Measurements from ENCODE around the gene RBFA. TPM values are rescaled to one million over a fixed set of nuclear protein-coding genes. Genes with fewer than 3 reads are reported as not detected.

The RBFA gene
- total and polyA plus RNA-seq, 2 of the 13 experiments (the other 11 are each of a cell fraction or from before 2014, with no cell fraction given), result 29.7 to 42.4 TPM

GRCh38 chr18:80076379-80076778 lies 42.1 kb downstream of the RBFA start:
- no peak overlapping the region for H3K4me3 ChIP-seq (replicated peaks in 1 of 3; ENCODE audit: insufficient read depth in 1 of 3, low read depth in 2 of 3, low read length in 3 of 3)
- no peak overlapping the region for H3K9ac ChIP-seq (ENCODE audit: insufficient read depth, low read depth, low read length)
- H2AFZ ChIP-seq (ENCODE audit: low read length), result no peak overlapping the region
- no peaks in the 10 kb centered on the region for H3K9me3 ChIP-seq (ENCODE audit: low read length)
- no peak for DNase-seq (ENCODE audit: low spot score)
- intact Hi-C loops (cut with micrococcal nuclease; ENCODE audit: unreplicated experiment), result no loop called here
- BruUV-seq (replicated peaks), result no TSS peak
- in situ Hi-C loops (cut with HindIII; ENCODE audit: extremely low pct_ligation_motif_present, low pct_unique_long_range_greater_than_20kb), result no loop called here
- no peak for ATAC-seq
- no peak for FAIRE-seq
- H3K36me3 ChIP-seq (replicated peaks in 1 of 2; ENCODE audit: control insufficient read depth in 1 of 2, insufficient read depth in 2 of 2, low read length in 2 of 2), result no peaks in the 10 kb centered on the region
- no peak overlapping the region for H3K4me2 ChIP-seq (ENCODE audit: low read depth, low read length)
- TF ChIP-seq ZNF264 (CRISPR knock-in tag; IDR thresholded peaks at IDR 0.05) (no peak), ERF (CRISPR knock-in tag; IDR thresholded peaks at IDR 0.05) (no peak), SIN3B (IDR thresholded peaks at IDR 0.05; ENCODE audit: low read length) (no peak), DR1 (CRISPR knock-in tag; IDR thresholded peaks at IDR 0.05) (no peak), PCBP1 (IDR thresholded peaks at IDR 0.05; ENCODE audit: borderline replicate concordance, low read depth, low read length) (no peak), ZNF569 (CRISPR knock-in tag; IDR thresholded peaks at IDR 0.05; ENCODE audit: borderline replicate concordance) (no peak), JUND (CRISPR knock-in tag; IDR thresholded peaks at IDR 0.05) (no peak), ZNF530 (CRISPR knock-in tag; IDR thresholded peaks at IDR 0.05; ENCODE audit: low read depth) (no peak), RARA (CRISPR knock-in tag; IDR thresholded peaks at IDR 0.05) (no peak), SNRNP70 (IDR thresholded peaks at IDR 0.05; ENCODE audit: low read depth, low read length) (no peak), ZHX1 (CRISPR knock-in tag; IDR thresholded peaks at IDR 0.05; ENCODE audit: low read depth) (no peak), ZNF572 (CRISPR knock-in tag; IDR thresholded peaks at IDR 0.05) (no peak), SAP130 (CRISPR knock-in tag; IDR thresholded peaks at IDR 0.05; ENCODE audit: low read depth) (no peak)
- TF ChIP-seq, protein P1, sequence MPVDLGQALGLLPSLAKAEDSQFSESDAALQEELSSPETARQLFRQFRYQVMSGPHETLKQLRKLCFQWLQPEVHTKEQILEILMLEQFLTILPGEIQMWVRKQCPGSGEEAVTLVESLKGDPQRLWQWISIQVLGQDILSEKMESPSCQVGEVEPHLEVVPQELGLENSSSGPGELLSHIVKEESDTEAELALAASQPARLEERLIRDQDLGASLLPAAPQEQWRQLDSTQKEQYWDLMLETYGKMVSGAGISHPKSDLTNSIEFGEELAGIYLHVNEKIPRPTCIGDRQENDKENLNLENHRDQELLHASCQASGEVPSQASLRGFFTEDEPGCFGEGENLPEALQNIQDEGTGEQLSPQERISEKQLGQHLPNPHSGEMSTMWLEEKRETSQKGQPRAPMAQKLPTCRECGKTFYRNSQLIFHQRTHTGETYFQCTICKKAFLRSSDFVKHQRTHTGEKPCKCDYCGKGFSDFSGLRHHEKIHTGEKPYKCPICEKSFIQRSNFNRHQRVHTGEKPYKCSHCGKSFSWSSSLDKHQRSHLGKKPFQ (CRISPR knock-in tag; IDR thresholded peaks at IDR 0.05; ENCODE audit: insufficient replicate concordance), result no peak
- H4K20me1 ChIP-seq (ENCODE audit: insufficient read depth, low read length), result no peaks in the 10 kb centered on the region
- no peaks in the 10 kb centered on the region for H3K79me2 ChIP-seq (ENCODE audit: insufficient read depth, low read length)
- CTCF ChIA-PET (ENCODE audit: low intra/inter-chr PET ratio, low total read pairs), result no interaction called here
- POLR2A ChIA-PET, result no interaction called here
- no peak overlapping the region for H3K27ac ChIP-seq (ENCODE audit: extremely low read length, insufficient read depth, low read length)
- 46% methylated on average over 9 of the region's 9 CpGs for WGBS (ENCODE audit: low lambda C conversion rate)
- H3K27me3 ChIP-seq (ENCODE audit: control insufficient read depth in 1 of 2, insufficient read depth in 2 of 2, low read length in 2 of 2), result peaks cover 0 to 27% of the 10 kb centered on the region in 2 experiments; a peak in 2 of 5 replicates
- H3K4me1 ChIP-seq (ENCODE audit: insufficient read depth, low read length), result no peaks in the 10 kb centered on the region

All from HepG2 (cell line).